B cell (primary cell): ENCODE data around the gene CHCHD1. TPM values are rescaled to one million over a fixed set of nuclear protein-coding genes. Genes with fewer than 3 reads are reported as not detected.

Experiments
- ATAC-seq: fragments of 200-7000 bp; cut with Tn5 transposase; one replicate; pipeline ENCODE4 v1.10.0; 2021; ENCODE audit warnings: low read depth, mild to moderate bottlenecking, moderate number of reproducible peaks, moderate library complexity
- CTCF ChIA-PET: fragments of 350-600 bp; sonication (Branson Sonifier 250); formaldehyde crosslinking; loops from one replicate; lab custom pipeline; 2021; ENCODE audit warnings: antibody characterized with exemption, inconsistent platforms; lab: Charles Lee
- POLR2A ChIA-PET: fragments of 350-600 bp; sonication (Branson Sonifier 250); formaldehyde crosslinking; loops from one replicate; lab custom pipeline; 2021; ENCODE audit warnings: antibody characterized with exemption; lab: Charles Lee
- DNase-seq: peaks from one replicate; pipeline ENCODE4 v3.0.0; 2013
- H2AFZ ChIP-seq: 2 replicates; pipeline ENCODE4 v1.6.1; 2012; ENCODE audit warnings: mild to moderate bottlenecking, low read depth, low read length; ENCODE audit not compliant: insufficient read depth, poor library complexity, severe bottlenecking
- H3K27ac ChIP-seq, 2 donors: 1 replicate in 1 of 2; 2 replicates in 1 of 2; pipeline ENCODE4 v1.5.1; 2012 to 2013; ENCODE audit warnings: low read length in 2 of 2, mild to moderate bottlenecking in 2 of 2, moderate library complexity in 1 of 2
- H3K27me3 ChIP-seq, 4 experiments: fragments of 200-600 bp in 1 of 4; sonication (generic) in 1 of 4; replicated peaks in 1 of 4; 1 replicate in 2 of 4; 2 replicates in 2 of 4; pipeline versions ENCODE4 v1.6.1 to v1.7.0; 2013 to 2016; ENCODE audit warnings: low read length in 3 of 4, mild to moderate bottlenecking in 2 of 4, mixed read lengths in 1 of 4, moderate library complexity in 1 of 4; ENCODE audit not compliant: insufficient read depth in 4 of 4, control insufficient read depth in 3 of 4; ENCODE audit errors: control extremely low read depth in 1 of 4
- H3K36me3 ChIP-seq, 2 experiments: replicated peaks in 1 of 2; 1 replicate in 1 of 2; 2 replicates in 1 of 2; pipeline versions ENCODE4 v1.6.1 to v1.7.1; 2013; ENCODE audit warnings: low read length in 1 of 2; ENCODE audit not compliant: insufficient read depth in 2 of 2, control insufficient read depth in 1 of 2; ENCODE audit errors: control extremely low read depth in 1 of 2, extremely low read depth in 1 of 2
- H3K4me1 ChIP-seq, 2 donors: fragments of 200-600 bp in 1 of 2; sonication (generic) in 1 of 2; 1 replicate in 1 of 2; 2 replicates in 1 of 2; pipeline versions ENCODE4 v1.5.1 to v1.6.1; 2013 to 2017; ENCODE audit warnings: low read length in 2 of 2; ENCODE audit not compliant: control insufficient read depth in 2 of 2, insufficient read depth in 2 of 2
- H3K4me2 ChIP-seq: replicated peaks from 2 replicates; pipeline ENCODE3; 2012; ENCODE audit warnings: mild to moderate bottlenecking, low read depth, low read length; ENCODE audit not compliant: poor library complexity, severe bottlenecking
- H3K4me3 ChIP-seq, 5 experiments: fragments of 200-600 bp in 1 of 5; sonication (generic) in 1 of 5; 1 replicate in 3 of 5; 2 replicates in 2 of 5; pipeline versions ENCODE4 v1.5.1 to v1.7.0; 2011 to 2016; ENCODE audit warnings: low read length in 4 of 5, mild to moderate bottlenecking in 4 of 5, low read depth in 2 of 5, control low read depth in 1 of 5, moderate library complexity in 1 of 5; ENCODE audit not compliant: insufficient read depth in 1 of 5; ENCODE audit errors: control extremely low read depth in 1 of 5, extremely low read depth in 1 of 5
- H3K79me2 ChIP-seq: fragments of 200-600 bp; sonication (generic); one replicate; pipeline ENCODE4 v1.6.0; 2016; ENCODE audit warnings: low read length; ENCODE audit not compliant: control insufficient read depth, insufficient read depth
- H3K9ac ChIP-seq: fragments of 200-600 bp; sonication (generic); 2 replicates; pipeline ENCODE4 v1.6.1; 2017; ENCODE audit warnings: mild to moderate bottlenecking, low read length, moderate library complexity
- H3K9me3 ChIP-seq, 3 donors: one replicate each; pipeline versions ENCODE4 v1.6.1 to v1.7.1; 2013; ENCODE audit warnings: low read length in 2 of 3; ENCODE audit not compliant: control insufficient read depth in 2 of 3, insufficient read depth in 1 of 3; ENCODE audit errors: control extremely low read depth in 1 of 3
- H4K20me1 ChIP-seq: 2 replicates; pipeline ENCODE4 v1.6.0; 2012; ENCODE audit warnings: mild to moderate bottlenecking, low read length; ENCODE audit not compliant: insufficient read depth, control insufficient read depth, poor library complexity, severe bottlenecking
- H3K27ac Mint-ChIP-seq: one replicate; pipeline ENCODE4 v1.8.0; 2021; ENCODE audit warnings: mixed read lengths
- H3K27me3 Mint-ChIP-seq: one replicate; pipeline ENCODE4 v1.8.0; 2021; ENCODE audit warnings: mixed read lengths
- H3K4me1 Mint-ChIP-seq: one replicate; pipeline ENCODE4 v1.8.0; 2021; ENCODE audit warnings: mixed read lengths
- H3K4me3 Mint-ChIP-seq: one replicate; pipeline ENCODE4 v1.8.0; 2021; ENCODE audit warnings: mixed read lengths
- H3K9me3 Mint-ChIP-seq: one replicate; pipeline ENCODE4 v1.8.0; 2022; ENCODE audit warnings: mixed read lengths; ENCODE audit not compliant: insufficient read depth
- EZH2 ChIP-seq: IDR thresholded peaks from 2 replicates; pipeline ENCODE4 v1.6.1; 2012; ENCODE audit warnings: borderline replicate concordance, low read depth, mild to moderate bottlenecking, moderate library complexity, low read length; ENCODE audit not compliant: insufficient read depth, poor library complexity, severe bottlenecking
- WGBS: methylation state at CpG from one replicate; pipeline ENCODE4 v1.1.5; 2013; ENCODE audit warnings: missing lambda C conversion rate; ENCODE audit not compliant: insufficient coverage; 5-methylcytosine and 5-hydroxymethylcytosine counted together
- intact Hi-C: fragments of 100-400 bp; cut with micrococcal nuclease; formaldehyde crosslinking; loops from one replicate; pipeline ENCODE4 v1.10.0; 2022
- polyA plus RNA-seq: library from polyadenylated mRNA; depleted of rRNA; stranded (reverse); fragments of >200 nt; gene quantifications from 2 replicates; pipeline ENCODE4 v1.2.3, GENCODE V29; 2012
- total RNA-seq, 2 donors: library from RNA; stranded (reverse); fragments of 120-200 nt in 1 of 2; gene quantifications; 1 replicate in 1 of 2; 2 replicates in 1 of 2; pipeline versions ENCODE4 v1.2.3 to v1.2.4, GENCODE V29; 2013 to 2022
- TF ChIP-seq, protein P1 (sequence below): fragments of 200-600 bp; IDR thresholded peaks from one replicate; pipeline ENCODE4 v1.8.0; 2022; ENCODE audit warnings: antibody characterized with exemption, mild to moderate bottlenecking

The CHCHD1 gene
- total and polyA plus RNA-seq, 2 donors (not counting 1 experiment from before 2014, with no cell fraction given), result 11.9 to 14.7 TPM

DNA sequence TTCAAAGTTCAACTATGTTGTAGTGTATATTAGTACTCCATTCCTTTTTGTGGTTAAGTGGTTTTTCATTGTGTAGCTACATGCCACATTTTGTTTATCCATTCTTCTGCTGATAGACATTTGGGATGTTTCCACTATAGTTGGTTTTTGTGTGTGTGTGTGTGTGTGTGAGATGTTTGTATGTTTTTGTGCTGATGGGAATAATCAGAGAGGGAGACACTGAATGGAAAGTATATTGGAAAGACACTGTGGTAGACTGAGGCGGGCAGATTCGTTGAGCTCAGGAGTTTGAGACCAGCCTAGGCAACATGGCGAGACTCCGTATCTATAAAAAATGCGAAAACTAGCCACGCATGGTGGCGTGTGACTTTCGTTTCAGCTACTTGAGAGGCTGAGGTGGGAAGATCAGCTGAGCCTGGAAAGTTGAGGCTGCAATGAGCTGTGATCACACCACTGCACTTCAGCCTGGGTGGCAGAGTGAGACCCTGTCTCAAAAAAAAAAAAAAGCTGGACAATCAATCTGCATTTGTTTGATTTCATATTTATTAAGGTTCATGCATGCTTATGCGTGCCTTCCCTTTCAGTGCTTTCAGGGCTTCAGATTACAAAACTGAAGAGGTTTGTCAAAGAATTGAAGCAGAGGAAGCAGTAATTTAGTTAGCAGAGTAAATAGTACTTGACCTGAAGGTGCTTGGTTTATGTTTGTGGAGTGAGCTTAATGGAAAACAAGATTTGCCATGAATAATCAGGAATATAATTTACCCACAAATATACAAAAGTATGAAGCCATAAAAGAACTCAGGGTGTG lies 22.9 kb upstream of the CHCHD1 start:
- intact Hi-C loops, result no loop called here
- H3K4me3 ChIP-seq, result no peak overlapping the region
- peaks cover 0 to 6% of the 10 kb centered on the region in 2 donors for H3K4me1 ChIP-seq

More for the DNA sequence above, 22.9 kb upstream of the CHCHD1 start:
- peak overlapping the region in 1 of 2 donors; percentile 1 for H3K27ac ChIP-seq
- Mint-ChIP-seq H3K4me1 (peaks cover 11% of the 10 kb centered on the region), H3K4me3 (no peak overlapping the region), H3K27ac (no peak overlapping the region), H3K27me3 (no peaks in the 10 kb centered on the region), H3K9me3 (no peaks in the 10 kb centered on the region)
- no peak for TF ChIP-seq EZH2
- TF ChIP-seq, protein P1, sequence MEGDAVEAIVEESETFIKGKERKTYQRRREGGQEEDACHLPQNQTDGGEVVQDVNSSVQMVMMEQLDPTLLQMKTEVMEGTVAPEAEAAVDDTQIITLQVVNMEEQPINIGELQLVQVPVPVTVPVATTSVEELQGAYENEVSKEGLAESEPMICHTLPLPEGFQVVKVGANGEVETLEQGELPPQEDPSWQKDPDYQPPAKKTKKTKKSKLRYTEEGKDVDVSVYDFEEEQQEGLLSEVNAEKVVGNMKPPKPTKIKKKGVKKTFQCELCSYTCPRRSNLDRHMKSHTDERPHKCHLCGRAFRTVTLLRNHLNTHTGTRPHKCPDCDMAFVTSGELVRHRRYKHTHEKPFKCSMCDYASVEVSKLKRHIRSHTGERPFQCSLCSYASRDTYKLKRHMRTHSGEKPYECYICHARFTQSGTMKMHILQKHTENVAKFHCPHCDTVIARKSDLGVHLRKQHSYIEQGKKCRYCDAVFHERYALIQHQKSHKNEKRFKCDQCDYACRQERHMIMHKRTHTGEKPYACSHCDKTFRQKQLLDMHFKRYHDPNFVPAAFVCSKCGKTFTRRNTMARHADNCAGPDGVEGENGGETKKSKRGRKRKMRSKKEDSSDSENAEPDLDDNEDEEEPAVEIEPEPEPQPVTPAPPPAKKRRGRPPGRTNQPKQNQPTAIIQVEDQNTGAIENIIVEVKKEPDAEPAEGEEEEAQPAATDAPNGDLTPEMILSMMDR, result no peak
- no peaks in the 10 kb centered on the region for H3K27me3 ChIP-seq
- ChIA-PET POLR2A (no interaction called here), CTCF (no interaction called here)
- no peaks in the 10 kb centered on the region for H3K9me3 ChIP-seq
- 92% methylated on average over 9 of the region's 9 CpGs for WGBS
- no peak overlapping the region for H3K4me2 ChIP-seq
- peaks cover 3 to 62% of the 10 kb centered on the region in 2 experiments for H3K36me3 ChIP-seq
- H4K20me1 ChIP-seq, result peaks cover 40% of the 10 kb centered on the region
- peaks cover 50% of the 10 kb centered on the region for H3K79me2 ChIP-seq
- DNase-seq, result no peak
- no peak for ATAC-seq
- no peak overlapping the region for H3K9ac ChIP-seq
- H2AFZ ChIP-seq, result no peak overlapping the region
